ENCODE measurements around the gene RALY. TPM values are rescaled to one million over a fixed set of nuclear protein-coding genes. Genes with fewer than 3 reads are reported as not detected.

RALY gene
- total RNA-seq, 4 donors from 2014 or later, result 100 to 115 (median 106) TPM

- Histone ChIP-seq H3K27ac (peak overlapping the region; percentile 96 to 99 (median 98)), H3K4me1 (peaks cover 0 to 60% (median 20%) of the 10 kb centered on the region in 4 donors), H3K27me3 (no peaks in the 10 kb centered on the region), H3K9me3 (no peaks in the 10 kb centered on the region), H3K36me3 (no peaks in the 10 kb centered on the region), H3K4me3 (peak overlapping the region; percentile 74 to 99 (median 90))
- TF ChIP-seq POLR2A (IDR thresholded peaks at IDR 0.05) (no peak), CTCF (IDR thresholded peaks at IDR 0.05) (no peak)
- peak; percentile 81 to 92 (median 91) for DNase-seq
Measured at GRCh38 chr20:33994222-33994913, 657 bp downstream of the RALY start.

- no peaks in the 10 kb centered on the region for H3K9me3 ChIP-seq
- peak overlapping the region; percentile 96 to 99 (median 98) for H3K27ac ChIP-seq
- TF ChIP-seq POLR2A (IDR thresholded peaks at IDR 0.05) (no peak), CTCF (IDR thresholded peaks at IDR 0.05) (no peak)
- no peaks in the 10 kb centered on the region for H3K36me3 ChIP-seq
- DNase-seq, result no peak
- H3K27me3 ChIP-seq, result no peaks in the 10 kb centered on the region
- H3K4me1 ChIP-seq, result peaks cover 0 to 69% (median 20%) of the 10 kb centered on the region in 4 donors
- peak overlapping the region; percentile 74 to 99 (median 90) for H3K4me3 ChIP-seq
Measured at GRCh38 chr20:33995053-33995831, 1.5 kb downstream of the RALY start.

- Histone ChIP-seq H3K4me1 (peaks cover 0 to 67% (median 16%) of the 10 kb centered on the region in 4 donors), H3K27me3 (no peaks in the 10 kb centered on the region)
- TF ChIP-seq CTCF (IDR thresholded peaks at IDR 0.05), result no peak
- TF ChIP-seq POLR2A (IDR thresholded peaks at IDR 0.05), result no peak
Measured at GRCh38 chr20:33999025-33999649, 5.4 kb downstream of the RALY start.

GRCh38 chr20:34001378-34001777, 7.7 kb downstream of the RALY start:
- Histone ChIP-seq H3K9me3 (no peaks in the 10 kb centered on the region), H3K4me3 (no peak overlapping the region), H3K36me3 (no peaks in the 10 kb centered on the region), H3K4me1 (peaks cover 0 to 51% (median 7%) of the 10 kb centered on the region in 4 donors), H3K27ac (no peak overlapping the region), H3K27me3 (no peaks in the 10 kb centered on the region)
- TF ChIP-seq CTCF (IDR thresholded peaks at IDR 0.05) (no peak), POLR2A (IDR thresholded peaks at IDR 0.05) (no peak)
- no peak for DNase-seq

More at GRCh38 chr20:33999025-33999649, 5.4 kb downstream of the RALY start:
- no peaks in the 10 kb centered on the region for H3K9me3 ChIP-seq
- no peak for DNase-seq
- no peaks in the 10 kb centered on the region for H3K36me3 ChIP-seq
- no peak overlapping the region for H3K4me3 ChIP-seq
- no peak overlapping the region for H3K27ac ChIP-seq

- Histone ChIP-seq H3K4me3 (no peak overlapping the region), H3K4me1 (peaks cover 2 to 39% (median 4%) of the 10 kb centered on the region in 4 donors)
Measured at GRCh38 chr20:34004227-34004626, 10.5 kb downstream of the RALY start.

More at GRCh38 chr20:34004227-34004626, 10.5 kb downstream of the RALY start:
- H3K27ac ChIP-seq, result no peak overlapping the region
- no peak for DNase-seq
- no peaks in the 10 kb centered on the region for H3K27me3 ChIP-seq
- no peaks in the 10 kb centered on the region for H3K9me3 ChIP-seq
- TF ChIP-seq POLR2A (IDR thresholded peaks at IDR 0.05) (no peak), CTCF (IDR thresholded peaks at IDR 0.05) (no peak)
- H3K36me3 ChIP-seq, result no peaks in the 10 kb centered on the region

Measured in Peyer's patch (tissue), 4 donors.